ENCODE results near the gene KDELR1. TPM values are rescaled to one million over a fixed set of nuclear protein-coding genes. Genes with fewer than 3 reads are reported as not detected.
A peak's percentile ranks its signal among the peaks of the same experiment; 100 is the strongest.
"Not testable (repeated sequence)": the region's sequence is repeated elsewhere in the genome, so short reads cannot be mapped to it uniquely, and the experiment has no call there.

KDELR1 gene
- total RNA-seq, 1 donor from 2014 or later = 213 TPM

DNA sequence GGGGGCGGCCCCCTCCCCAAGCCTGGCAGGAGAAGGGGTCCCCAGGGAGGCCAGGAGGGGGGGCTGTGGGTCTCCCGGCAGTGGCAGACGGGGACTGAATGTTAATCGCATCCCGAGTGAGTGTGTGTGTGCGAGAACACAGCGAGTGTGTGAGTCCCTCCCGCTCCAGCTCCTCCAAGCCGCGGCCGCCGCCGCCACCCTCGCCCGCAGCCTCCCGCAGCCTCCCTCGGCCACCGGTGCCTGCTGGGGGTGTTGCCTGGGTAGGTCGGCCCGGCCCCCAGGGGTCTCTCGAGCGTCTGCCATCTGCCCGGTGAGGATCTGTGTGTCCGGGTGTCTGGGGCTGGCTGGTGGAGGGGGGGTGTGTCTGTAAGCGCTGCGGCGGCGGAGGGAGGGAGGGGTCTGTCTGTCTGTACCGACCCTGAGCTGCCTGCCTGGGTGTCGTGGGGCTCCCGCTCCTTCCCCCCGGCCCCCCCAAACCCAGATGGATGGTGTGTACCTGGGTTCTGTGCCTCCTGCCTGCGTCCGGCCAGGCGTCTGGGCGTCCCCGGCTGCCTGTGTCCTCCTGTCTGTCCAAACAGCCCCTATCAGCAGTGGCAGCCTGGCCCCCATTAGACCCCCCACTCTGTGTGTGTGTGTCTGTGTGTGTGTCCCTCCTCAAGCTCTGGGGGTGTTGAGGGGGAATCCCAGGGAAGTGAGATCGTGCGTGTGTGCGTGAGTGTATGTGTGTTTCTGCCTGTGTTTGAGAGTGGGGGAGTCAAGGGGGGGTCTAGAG lies 2.4 kb upstream of the KDELR1 start, which contains the start of gene GRIN2D:
GRIN2D (plus strand) TSS at position 110 of the 772 bp plus-strand sequence. CDS start 4,725 bp downstream, outside the sequence.
- Mint-ChIP-seq H3K36me3 (ENCODE audit: unreplicated experiment) (no peaks in the 10 kb centered on the region), H3K27me3 (ENCODE audit: unreplicated experiment) (peaks cover 11% of the 10 kb centered on the region), H3K9me3 (ENCODE audit: unreplicated experiment) (peaks cover 9% of the 10 kb centered on the region), H3K27ac (ENCODE audit: unreplicated experiment) (peak within 1 kb of the TSS; percentile 94), H3K4me1 (ENCODE audit: low read depth, unreplicated experiment) (peaks cover 21% of the 10 kb centered on the region), H3K4me3 (ENCODE audit: unreplicated experiment) (peak within 1 kb of the TSS; percentile 95)
- DNase-seq = peak; percentile 87
- TF ChIP-seq CTCF (IDR thresholded peaks at IDR 0.05; ENCODE audit: partially characterized antibody, unreplicated experiment) = no peak

- Mint-ChIP-seq H3K36me3 (ENCODE audit: unreplicated experiment) (no peaks in the 10 kb centered on the region), H3K9me3 (ENCODE audit: unreplicated experiment) (peaks cover 8% of the 10 kb centered on the region), H3K27me3 (ENCODE audit: unreplicated experiment) (peaks cover 12% of the 10 kb centered on the region), H3K27ac (ENCODE audit: unreplicated experiment) (peak overlapping the region; percentile 90), H3K4me1 (ENCODE audit: low read depth, unreplicated experiment) (peaks cover 21% of the 10 kb centered on the region), H3K4me3 (ENCODE audit: unreplicated experiment) (peak overlapping the region; percentile 74)
- peak; percentile 51 for DNase-seq
- no peak for TF ChIP-seq CTCF (IDR thresholded peaks at IDR 0.05; ENCODE audit: partially characterized antibody, unreplicated experiment)
These were observed 1.7 kb upstream of the KDELR1 start for GRCh38 chr19:48392860-48393558.

- not testable (repeated sequence) for H3K27ac Mint-ChIP-seq (ENCODE audit: unreplicated experiment); H3K36me3 Mint-ChIP-seq (ENCODE audit: unreplicated experiment); H3K27me3 Mint-ChIP-seq (ENCODE audit: unreplicated experiment); H3K9me3 Mint-ChIP-seq (ENCODE audit: unreplicated experiment); DNase-seq
- H3K4me3 Mint-ChIP-seq (ENCODE audit: unreplicated experiment) = peak overlapping the region; percentile 99
- peaks cover 12% of the 10 kb centered on the region for H3K4me1 Mint-ChIP-seq (ENCODE audit: low read depth, unreplicated experiment)
These were observed 624 bp upstream of the KDELR1 start for GRCh38 chr19:48392006-48392344.

GRCh38 chr19:48390188-48391099 lies 907 bp downstream of the KDELR1 start:
- Mint-ChIP-seq H3K4me1 (ENCODE audit: low read depth, unreplicated experiment) (peaks cover 8% of the 10 kb centered on the region), H3K27ac (ENCODE audit: unreplicated experiment) (peak overlapping the region; percentile 89), H3K27me3 (ENCODE audit: unreplicated experiment) (peaks cover 2% of the 10 kb centered on the region), H3K36me3 (ENCODE audit: unreplicated experiment) (no peaks in the 10 kb centered on the region), H3K4me3 (ENCODE audit: unreplicated experiment) (peak overlapping the region; percentile 99), H3K9me3 (ENCODE audit: unreplicated experiment) (no peaks in the 10 kb centered on the region)
- peak; percentile 53 for TF ChIP-seq CTCF (IDR thresholded peaks at IDR 0.05; ENCODE audit: partially characterized antibody, unreplicated experiment)
- peak; percentile 88 for DNase-seq

DNA sequence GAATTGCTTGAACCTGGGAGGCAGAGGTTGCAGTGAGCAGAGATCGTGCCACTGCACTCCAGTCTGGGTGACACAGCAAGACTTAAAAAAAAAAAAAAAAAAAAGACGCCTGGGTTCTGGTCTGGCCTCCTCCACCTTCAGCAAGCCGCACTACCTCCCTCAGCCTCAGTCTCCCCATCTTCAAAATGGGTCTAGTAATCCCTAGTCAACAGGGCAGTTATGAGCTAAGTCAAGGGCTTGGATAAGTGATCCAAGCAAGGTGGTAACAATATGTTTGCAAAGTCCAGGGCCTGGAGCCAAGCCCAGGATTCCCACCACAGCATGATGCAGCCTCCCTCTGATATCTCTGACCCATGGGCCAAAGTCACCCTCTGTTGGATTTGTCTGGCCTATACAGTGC lies 4.4 kb downstream of the KDELR1 start:
- no peak for DNase-seq
- peaks cover 7% of the 10 kb centered on the region for H3K4me1 Mint-ChIP-seq (ENCODE audit: low read depth, unreplicated experiment)
- no peaks in the 10 kb centered on the region for H3K9me3 Mint-ChIP-seq (ENCODE audit: unreplicated experiment)
- H3K36me3 Mint-ChIP-seq (ENCODE audit: unreplicated experiment) = peaks cover 3% of the 10 kb centered on the region
- no peak overlapping the region for H3K4me3 Mint-ChIP-seq (ENCODE audit: unreplicated experiment)
- H3K27me3 Mint-ChIP-seq (ENCODE audit: unreplicated experiment) = peaks cover 5% of the 10 kb centered on the region
- no peak overlapping the region for H3K27ac Mint-ChIP-seq (ENCODE audit: unreplicated experiment)
- no peak for TF ChIP-seq CTCF (IDR thresholded peaks at IDR 0.05; ENCODE audit: partially characterized antibody, unreplicated experiment)

All from glutamatergic neuron (in vitro differentiated cells).